NCI-H1105 (cell line): ENCODE data around the gene MAD2L2.
A peak's percentile ranks its signal among the peaks of the same experiment; 100 is the strongest.

Source experiments
- DNase-seq: peaks from one replicate; lab custom pipeline; 2025; lab: John Stamatoyannopoulos, UW

MAD2L2 gene

GRCh38 chr1:11704691-11705475, 23.9 kb upstream of the MAD2L2 start:
- no peak for DNase-seq

GRCh38 chr1:11704194-11704529, 23.2 kb upstream of the MAD2L2 start:
- DNase-seq, result no peak

GRCh38 chr1:11703357-11704193, 22.6 kb upstream of the MAD2L2 start:
- no peak for DNase-seq

GRCh38 chr1:11701981-11702803, 21.2 kb upstream of the MAD2L2 start:
- DNase-seq, result no peak

- DNase-seq, result no peak
Observed at GRCh38 chr1:11701551-11701961, 20.6 kb upstream of the MAD2L2 start.

GRCh38 chr1:11700601-11701467, 19.9 kb upstream of the MAD2L2 start:
- DNase-seq, result no peak

- no peak for DNase-seq
Observed at GRCh38 chr1:11697893-11698210, 16.9 kb upstream of the MAD2L2 start.

GRCh38 chr1:11697188-11697892, 16.4 kb upstream of the MAD2L2 start:
- DNase-seq, result no peak

- no peak for DNase-seq
Observed at GRCh38 chr1:11695861-11696260, 14.9 kb upstream of the MAD2L2 start.

GRCh38 chr1:11693917-11694316, 13.0 kb upstream of the MAD2L2 start:
- no peak for DNase-seq

GRCh38 chr1:11693024-11693590, 12.2 kb upstream of the MAD2L2 start:
- DNase-seq, result no peak

GRCh38 chr1:11691928-11692711, 11.2 kb upstream of the MAD2L2 start:
- DNase-seq, result no peak

GRCh38 chr1:11691302-11691914, 10.5 kb upstream of the MAD2L2 start, which contains the start of gene DRAXIN:
Gene DRAXIN, plus strand, starts transcription at chr1:11691710. Its CDS starts 14,549 bp downstream, at chr1:11706259.
- DNase-seq, result peak; percentile 83

- DNase-seq, result peak; percentile 24
Observed at GRCh38 chr1:11690397-11691301, 9.7 kb upstream of the MAD2L2 start.

- DNase-seq, result no peak
Observed at GRCh38 chr1:11688506-11688905, 7.6 kb upstream of the MAD2L2 start.

GRCh38 chr1:11685210-11685752, 4.3 kb upstream of the MAD2L2 start:
- no peak for DNase-seq

GRCh38 chr1:11684070-11684469, 3.1 kb upstream of the MAD2L2 start:
- DNase-seq, result no peak

- DNase-seq, result no peak
Observed at GRCh38 chr1:11682799-11683198, 1.9 kb upstream of the MAD2L2 start.
